ENCODE results near the gene DUSP8.
A peak's percentile ranks its signal among the peaks of the same experiment; 100 is the strongest.

The DUSP8 gene

DNA sequence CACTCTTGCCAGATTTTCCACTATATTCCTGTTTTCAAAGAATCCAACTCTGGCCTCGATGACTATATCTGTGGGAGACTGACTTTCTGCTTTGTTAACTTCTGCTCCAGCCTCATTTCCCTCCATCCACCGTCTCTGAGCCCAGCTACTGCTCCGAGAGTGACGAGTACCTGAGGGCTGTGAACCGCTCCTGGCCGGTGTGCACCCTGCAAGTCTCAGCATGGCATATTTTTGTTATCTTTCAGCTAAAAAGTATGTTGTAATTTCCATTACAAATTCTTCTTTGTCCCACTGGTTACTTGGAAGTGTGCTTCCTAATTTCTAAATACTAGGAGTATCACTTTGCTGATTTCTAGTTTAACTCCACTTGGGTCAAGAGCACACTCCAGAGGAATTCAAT is 49.0 kb downstream of the DUSP8 start:
- peaks cover 21% of the 10 kb centered on the region for H3K36me3 Mint-ChIP-seq (ENCODE audit: insufficient read depth)
- H3K9me3 Mint-ChIP-seq, result no peaks in the 10 kb centered on the region
- H3K4me3 Mint-ChIP-seq, result no peak overlapping the region
- peak overlapping the region in 1 of 2 donors; percentile 49 for H3K27ac Mint-ChIP-seq
- ATAC-seq (replicated peaks) (no peak), DNase-seq (no peak)
- peaks cover 50 to 59% of the 10 kb centered on the region in 2 donors for H3K4me1 Mint-ChIP-seq (ENCODE audit: low read depth in 2 of 2)
- H3K27me3 Mint-ChIP-seq, result no peaks in the 10 kb centered on the region

DNA sequence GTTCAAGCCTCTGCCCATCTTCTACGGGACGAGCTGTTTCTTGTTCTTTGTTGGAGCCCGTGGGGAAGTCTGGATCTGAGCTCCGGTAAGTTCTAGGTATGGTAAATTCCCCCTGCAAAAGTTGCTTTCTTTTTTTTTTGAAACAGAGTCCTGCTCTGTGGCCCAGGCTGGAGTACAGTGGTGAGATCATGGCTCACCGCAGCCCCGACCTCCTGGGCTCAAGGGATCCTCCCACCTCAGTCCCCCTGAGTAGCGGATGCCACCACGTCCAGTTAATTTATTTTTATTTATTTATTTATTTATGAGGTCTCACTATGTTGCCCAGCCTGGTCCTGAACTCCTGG is 50.0 kb downstream of the DUSP8 start:
- no peaks in the 10 kb centered on the region for H3K9me3 Mint-ChIP-seq
- peaks cover 57 to 65% of the 10 kb centered on the region in 2 donors for H3K4me1 Mint-ChIP-seq (ENCODE audit: low read depth in 2 of 2)
- ATAC-seq (replicated peaks) (peak; percentile 3), DNase-seq (no peak)
- H3K27me3 Mint-ChIP-seq, result no peaks in the 10 kb centered on the region
- peaks cover 26% of the 10 kb centered on the region for H3K36me3 Mint-ChIP-seq (ENCODE audit: insufficient read depth)
- H3K4me3 Mint-ChIP-seq, result no peak overlapping the region
- H3K27ac Mint-ChIP-seq, result peak overlapping the region; percentile 38 to 80

- Mint-ChIP-seq H3K27me3 (no peaks in the 10 kb centered on the region), H3K4me1 (ENCODE audit: low read depth in 2 of 2) (peaks cover 56 to 69% of the 10 kb centered on the region in 2 donors), H3K27ac (peak overlapping the region; percentile 38 to 80), H3K4me3 (no peak overlapping the region), H3K9me3 (no peaks in the 10 kb centered on the region), H3K36me3 (ENCODE audit: insufficient read depth) (peaks cover 29% of the 10 kb centered on the region)
- no peak for DNase-seq
- peak; percentile 59 for ATAC-seq (replicated peaks)
Observed at GRCh38 chr11:1521382-1522080, 50.5 kb downstream of the DUSP8 start.

GRCh38 chr11:1520663-1521267 is 51.3 kb downstream of the DUSP8 start:
- peaks cover 59 to 73% of the 10 kb centered on the region in 2 donors for H3K4me1 Mint-ChIP-seq (ENCODE audit: low read depth in 2 of 2)
- H3K4me3 Mint-ChIP-seq, result no peak overlapping the region
- peaks cover 29% of the 10 kb centered on the region for H3K36me3 Mint-ChIP-seq (ENCODE audit: insufficient read depth)
- no peak for ATAC-seq (replicated peaks)
- no peaks in the 10 kb centered on the region for H3K27me3 Mint-ChIP-seq
- peak overlapping the region; percentile 57 to 67 for H3K27ac Mint-ChIP-seq
- H3K9me3 Mint-ChIP-seq, result no peaks in the 10 kb centered on the region
- no peak for DNase-seq

DNA sequence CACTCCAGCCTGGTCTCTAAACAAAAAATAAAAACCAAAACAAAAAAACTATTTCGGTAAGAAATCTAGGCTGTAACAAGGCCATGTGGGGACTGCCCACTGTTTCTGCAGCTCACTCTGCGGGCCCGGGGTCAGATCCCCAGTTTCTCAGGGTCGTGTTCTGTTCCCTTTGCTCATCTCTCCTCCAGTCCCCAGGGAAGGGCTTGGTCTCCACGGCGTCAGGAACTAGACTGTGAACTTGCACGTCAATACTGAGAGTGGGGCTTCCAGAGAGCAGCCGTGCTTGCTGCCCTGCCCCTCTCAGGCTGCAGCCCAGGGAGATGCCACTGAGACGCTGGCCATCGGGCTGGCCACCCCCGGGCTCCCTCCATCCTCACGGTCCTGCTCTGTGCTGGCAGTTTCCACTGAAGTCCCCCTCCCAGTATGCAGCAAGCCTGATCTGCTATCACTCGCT is 51.8 kb downstream of the DUSP8 start:
- H3K27me3 Mint-ChIP-seq, result no peaks in the 10 kb centered on the region
- ATAC-seq (replicated peaks) (no peak), DNase-seq (no peak)
- peaks cover 26% of the 10 kb centered on the region for H3K36me3 Mint-ChIP-seq (ENCODE audit: insufficient read depth)
- no peak overlapping the region for H3K4me3 Mint-ChIP-seq
- peaks cover 61 to 77% of the 10 kb centered on the region in 2 donors for H3K4me1 Mint-ChIP-seq (ENCODE audit: low read depth in 2 of 2)
- H3K27ac Mint-ChIP-seq, result peak overlapping the region; percentile 57 to 67
- H3K9me3 Mint-ChIP-seq, result no peaks in the 10 kb centered on the region

GRCh38 chr11:1519028-1520010 is 52.8 kb downstream of the DUSP8 start:
- H3K9me3 Mint-ChIP-seq, result no peaks in the 10 kb centered on the region

DNA sequence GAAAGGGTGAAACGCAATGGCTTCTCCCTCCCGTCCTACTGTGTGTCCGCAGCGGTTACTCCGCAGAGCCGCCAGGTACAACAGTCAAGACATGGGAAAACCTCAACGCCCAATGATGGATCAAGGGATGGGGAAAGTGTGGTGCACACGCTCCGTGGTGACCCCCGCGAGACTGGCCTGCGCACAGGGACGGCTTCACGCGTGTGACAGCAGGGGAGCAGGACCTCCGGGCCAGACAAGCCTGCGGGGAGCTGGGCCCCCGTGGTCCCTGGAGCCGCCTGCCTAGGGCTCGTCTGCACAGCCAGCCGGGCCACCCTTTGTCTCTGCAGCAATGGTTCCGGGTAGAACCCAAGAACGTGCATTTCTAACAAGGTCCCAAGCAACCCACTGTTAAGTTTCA is 53.8 kb downstream of the DUSP8 start:
- H3K4me3 Mint-ChIP-seq, result no peak overlapping the region
- peaks cover 61 to 82% of the 10 kb centered on the region in 2 donors for H3K4me1 Mint-ChIP-seq (ENCODE audit: low read depth in 2 of 2)
- peak overlapping the region in 1 of 2 donors; percentile 72 for H3K27ac Mint-ChIP-seq
- no peaks in the 10 kb centered on the region for H3K27me3 Mint-ChIP-seq
- ATAC-seq (replicated peaks), result no peak
- H3K9me3 Mint-ChIP-seq, result no peaks in the 10 kb centered on the region
- H3K36me3 Mint-ChIP-seq (ENCODE audit: insufficient read depth), result peaks cover 21% of the 10 kb centered on the region
- no peak for DNase-seq

More at GRCh38 chr11:1519028-1520010, 52.8 kb downstream of the DUSP8 start:
- Mint-ChIP-seq H3K27ac (no peak overlapping the region), H3K27me3 (no peaks in the 10 kb centered on the region), H3K4me1 (ENCODE audit: low read depth in 2 of 2) (peaks cover 63 to 82% of the 10 kb centered on the region in 2 donors), H3K36me3 (ENCODE audit: insufficient read depth) (peaks cover 26% of the 10 kb centered on the region), H3K4me3 (no peak overlapping the region)
- ATAC-seq (replicated peaks) (no peak), DNase-seq (no peak)

GRCh38 chr11:1517117-1518005 is 54.7 kb downstream of the DUSP8 start:
- H3K27me3 Mint-ChIP-seq, result no peaks in the 10 kb centered on the region
- H3K4me3 Mint-ChIP-seq, result peak overlapping the region; percentile 16 to 55
- H3K27ac Mint-ChIP-seq, result peak overlapping the region; percentile 70 to 72
- no peak for DNase-seq
- no peak for ATAC-seq (replicated peaks)
- no peaks in the 10 kb centered on the region for H3K9me3 Mint-ChIP-seq
- H3K4me1 Mint-ChIP-seq (ENCODE audit: low read depth in 2 of 2), result peaks cover 60 to 78% of the 10 kb centered on the region in 2 donors
- peaks cover 21% of the 10 kb centered on the region for H3K36me3 Mint-ChIP-seq (ENCODE audit: insufficient read depth)

- peaks cover 23% of the 10 kb centered on the region for H3K36me3 Mint-ChIP-seq (ENCODE audit: insufficient read depth)
- H3K9me3 Mint-ChIP-seq, result no peaks in the 10 kb centered on the region
- peak overlapping the region; percentile 39 to 70 for H3K27ac Mint-ChIP-seq
- H3K27me3 Mint-ChIP-seq, result no peaks in the 10 kb centered on the region
- peaks cover 69 to 80% of the 10 kb centered on the region in 2 donors for H3K4me1 Mint-ChIP-seq (ENCODE audit: low read depth in 2 of 2)
- DNase-seq (no peak), ATAC-seq (replicated peaks) (peak; percentile 64)
- H3K4me3 Mint-ChIP-seq, result peak overlapping the region; percentile 47 to 58
Observed at GRCh38 chr11:1516273-1517067, 55.6 kb downstream of the DUSP8 start.

DNA sequence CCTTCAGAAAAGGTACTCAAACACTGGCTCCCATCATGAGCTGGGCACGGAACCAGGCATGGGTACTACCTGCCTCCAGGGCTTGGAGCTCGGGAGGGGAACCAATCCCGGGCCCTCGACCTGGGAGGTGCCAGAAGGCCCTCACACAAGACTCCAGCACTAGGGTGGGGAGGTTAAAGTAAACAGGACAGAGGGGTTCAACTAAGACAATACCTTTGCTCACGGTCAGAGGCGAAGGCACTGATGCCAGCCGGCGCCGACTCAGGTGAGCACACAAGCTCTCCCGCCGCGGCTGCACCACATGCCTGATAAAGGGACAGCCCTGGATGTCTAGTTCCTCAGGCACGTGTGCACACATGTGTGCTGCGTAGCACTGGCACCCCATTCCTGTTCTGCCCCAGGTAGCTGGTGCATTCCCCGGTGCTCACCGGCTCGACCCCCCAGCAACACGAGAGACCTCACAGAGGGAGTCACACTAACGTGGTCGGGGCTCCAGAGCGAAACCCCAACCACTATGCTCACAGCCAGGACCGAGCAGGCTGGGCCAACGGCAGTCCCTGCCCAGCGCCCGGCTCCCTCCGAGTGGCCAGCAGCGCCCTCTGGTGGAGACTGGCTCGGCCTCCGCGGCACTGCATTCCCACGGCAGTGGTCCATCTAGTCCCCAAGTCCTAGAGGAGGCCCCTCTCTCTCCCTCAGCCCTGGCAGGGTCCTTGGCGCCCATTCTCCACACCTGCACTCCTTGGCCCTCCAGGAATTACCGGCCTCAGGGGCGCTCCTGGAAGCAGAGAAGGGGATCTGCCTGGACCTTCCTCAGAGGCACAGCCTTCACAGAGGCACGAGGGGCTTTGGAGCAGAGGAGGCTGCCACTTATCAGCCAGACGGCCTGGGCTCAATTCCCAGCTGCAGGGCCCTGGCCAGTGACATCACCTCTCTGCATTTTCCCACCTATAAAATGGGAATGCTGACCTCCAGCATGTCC is 56.7 kb downstream of the DUSP8 start:
- H3K4me3 Mint-ChIP-seq, result peak overlapping the region; percentile 47 to 58
- no peaks in the 10 kb centered on the region for H3K9me3 Mint-ChIP-seq
- peak; percentile 79 for ATAC-seq (replicated peaks)
- H3K36me3 Mint-ChIP-seq (ENCODE audit: insufficient read depth), result peaks cover 25% of the 10 kb centered on the region
- peaks cover 67 to 71% of the 10 kb centered on the region in 2 donors for H3K4me1 Mint-ChIP-seq (ENCODE audit: low read depth in 2 of 2)
- peak overlapping the region; percentile 70 to 72 for H3K27ac Mint-ChIP-seq
- H3K27me3 Mint-ChIP-seq, result no peaks in the 10 kb centered on the region
- DNase-seq, result peak; percentile 75 to 79 (median 77)

DNA sequence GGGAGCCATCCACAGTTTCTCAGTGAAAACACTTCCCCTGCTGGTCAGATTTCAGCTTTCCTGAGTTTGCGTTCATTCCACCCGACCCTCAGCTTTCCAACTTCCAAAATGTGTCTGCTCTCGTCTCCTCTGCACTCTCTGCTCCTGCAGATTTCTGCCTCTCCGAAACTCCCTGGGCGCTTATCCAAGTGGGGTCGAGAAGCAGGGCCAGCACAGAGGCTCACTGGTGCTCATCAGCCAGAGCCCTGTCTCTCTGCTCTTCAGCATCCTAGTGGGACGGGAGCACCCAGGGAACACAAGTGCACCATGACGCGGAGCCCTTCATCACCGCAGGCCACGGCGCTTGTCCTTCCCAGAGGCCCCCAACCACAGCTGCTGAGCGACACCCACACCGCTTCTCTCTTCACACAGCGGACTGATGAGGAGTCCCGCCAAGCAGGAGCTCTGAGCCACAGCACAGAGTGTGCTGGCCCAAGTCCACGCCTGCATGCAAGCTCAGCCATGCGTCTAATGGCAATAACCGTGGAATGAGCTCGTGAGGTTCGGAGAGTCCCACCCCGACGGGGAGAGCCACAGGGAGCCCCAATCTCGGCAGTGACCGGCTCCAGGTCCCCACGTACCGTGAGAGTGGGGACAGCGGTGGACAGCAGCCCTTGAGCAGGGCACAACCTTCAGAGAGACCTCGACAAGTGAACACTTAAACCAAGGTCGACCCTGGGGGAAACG is 57.6 kb downstream of the DUSP8 start:
- H3K27me3 Mint-ChIP-seq, result no peaks in the 10 kb centered on the region
- peaks cover 68% of the 10 kb centered on the region in 2 donors for H3K4me1 Mint-ChIP-seq (ENCODE audit: low read depth in 2 of 2)
- ATAC-seq (replicated peaks), result no peak
- no peaks in the 10 kb centered on the region for H3K9me3 Mint-ChIP-seq
- H3K27ac Mint-ChIP-seq, result peak overlapping the region; percentile 72
- no peak for DNase-seq
- H3K36me3 Mint-ChIP-seq (ENCODE audit: insufficient read depth), result peaks cover 21% of the 10 kb centered on the region
- peak overlapping the region in 1 of 2 donors; percentile 38 for H3K4me3 Mint-ChIP-seq

Data from effector memory CD8-positive, alpha-beta T cell (primary cell).